K562 (cell line): ENCODE measurements around the gene KMT2C. TPM values are rescaled to one million over a fixed set of nuclear protein-coding genes. Genes with fewer than 3 reads are reported as not detected.
A peak's percentile ranks its signal among the peaks of the same experiment; 100 is the strongest.

Source experiments
- ARHGAP35 ChIP-seq: fragments of 450-650 bp; IDR thresholded peaks from 2 replicates; pipeline ENCODE4 v1.6.1; 2018; ENCODE audit not compliant: partially characterized antibody
- CBX8 ChIP-seq: fragments of 200-600 bp; sonication (generic); IDR thresholded peaks from 2 replicates; pipeline ENCODE4 v1.6.1; 2012; ENCODE audit warnings: borderline replicate concordance, mixed run types, low read depth, mild to moderate bottlenecking, moderate library complexity, mixed read lengths, low read length, control low read depth, inconsistent platforms; ENCODE audit not compliant: poor library complexity, severe bottlenecking; ENCODE audit errors: extremely low read depth
- CREM ChIP-seq: IDR thresholded peaks from 2 replicates; pipeline ENCODE4 v1.6.1; 2014; ENCODE audit warnings: antibody characterized with exemption, low read depth
- ETV5 ChIP-seq: sonication (generic); formaldehyde crosslinking; IDR thresholded peaks from 2 replicates; pipeline ENCODE4 v1.4.0; 2020; ENCODE audit warnings: low read depth, mild to moderate bottlenecking, missing genetic modification reagents
- HDAC3 ChIP-seq: fragments of 450-650 bp; IDR thresholded peaks from 2 replicates; pipeline ENCODE4 v1.6.1; 2018; ENCODE audit warnings: borderline replicate concordance, mild to moderate bottlenecking, moderate library complexity; ENCODE audit not compliant: partially characterized antibody
- IFI16 ChIP-seq: fragments of 250-450 bp; sonication (Bioruptor Pico); IDR thresholded peaks from 2 replicates; pipeline ENCODE4 v2.1.2; 2022; ENCODE audit warnings: mild to moderate bottlenecking, inconsistent platforms
- JUNB ChIP-seq: fragments of 450-650 bp; formaldehyde crosslinking; conservative IDR thresholded peaks from 2 replicates; pipeline ENCODE4 v1.4.0; 2020; ENCODE audit warnings: mild to moderate bottlenecking
- KAT8 ChIP-seq: fragments of 450-650 bp; IDR thresholded peaks from 2 replicates; pipeline ENCODE4 v1.6.1; 2016; ENCODE audit warnings: low read depth, mild to moderate bottlenecking
- KLF6 ChIP-seq: fragments of 250-450 bp; sonication (Bioruptor Pico); IDR thresholded peaks from 2 replicates; pipeline ENCODE4 v1.4.0; 2020; ENCODE audit warnings: mild to moderate bottlenecking, moderate library complexity, borderline replicate concordance
- PTRF ChIP-seq: fragments of 450-650 bp; IDR thresholded peaks from 2 replicates; pipeline ENCODE4 v1.6.1; 2016; ENCODE audit warnings: mild to moderate bottlenecking, missing genetic modification characterization, missing compliant biosample characterization
- SMAD4 ChIP-seq: fragments of 250-450 bp; sonication (Bioruptor Pico); conservative IDR thresholded peaks from 2 replicates; pipeline ENCODE4 v1.8.0; 2021; ENCODE audit warnings: inconsistent platforms, mild to moderate bottlenecking, moderate library complexity
- SNIP1 ChIP-seq: fragments of 450-650 bp; IDR thresholded peaks from 2 replicates; pipeline ENCODE4 v1.7.1; 2017; ENCODE audit warnings: low read depth, mild to moderate bottlenecking
- SREBF1 ChIP-seq: fragments of 150-350 bp; IDR thresholded peaks from 2 replicates; pipeline ENCODE4 v1.6.1; 2014; ENCODE audit warnings: antibody characterized with exemption, low read depth, low read length, borderline replicate concordance
- STAT5B ChIP-seq: fragments of 250-450 bp; sonication (Bioruptor Pico); IDR thresholded peaks from 2 replicates; pipeline ENCODE4 v1.8.0; 2021; ENCODE audit warnings: mild to moderate bottlenecking, inconsistent platforms
- TGIF2 ChIP-seq: sonication (generic); formaldehyde crosslinking; IDR thresholded peaks from 2 replicates; pipeline ENCODE4 v1.8.1; 2022; ENCODE audit warnings: mild to moderate bottlenecking, missing genetic modification reagents, moderate library complexity
- polyA plus RNA-seq, 8 experiments: library from polyadenylated mRNA; depleted of rRNA in 4 of 8; stranded (reverse) in 5 of 8; unstranded in 3 of 8; fragments of >200 nt; fragmentation: Nextera tagmentation in 2 of 8; fragmentation: Illumina TruSeq in 1 of 8; extraction: Ambion mirVana in 2 of 8; extraction: Trizol in 1 of 8; gene quantifications; 2 replicates each; pipeline versions ENCODE4 v1.2.1 to v1.2.3, GENCODE V29; 2011 to 2014; ENCODE audit warnings: inconsistent platforms in 1 of 8, missing spikeins in 1 of 8
- total RNA-seq, 7 experiments: library from RNA; depleted of rRNA in 6 of 7; stranded (reverse); fragments of >200 nt in 6 of 7; fragmentation: Illumina TruSeq in 2 of 7; extraction: Trizol in 2 of 7; gene quantifications; 2 replicates each; pipeline versions ENCODE4 v1.2.1 to v1.2.3, GENCODE V29; 2011 to 2021; ENCODE audit warnings: low replicate concordance in 1 of 7
- TF ChIP-seq, protein P1 (sequence below): fragments of 200-800 bp; sonication (Bioruptor generic); IDR thresholded peaks from 2 replicates; pipeline ENCODE4 v1.6.1; 2016; ENCODE audit warnings: missing genetic modification characterization, missing compliant biosample characterization
- TF ChIP-seq, protein P2 (sequence below): sonication (generic); formaldehyde crosslinking; IDR thresholded peaks from 2 replicates; pipeline ENCODE4 v1.9.0; 2022; ENCODE audit warnings: mild to moderate bottlenecking, missing genetic modification reagents
- TF ChIP-seq, protein P3 (sequence below): fragments of 250-450 bp; sonication (Bioruptor Pico); IDR thresholded peaks from 2 replicates; pipeline ENCODE4 v1.8.0; 2022; ENCODE audit warnings: inconsistent platforms
- TF ChIP-seq, protein P4 (sequence below): fragments of 200-400 bp; formaldehyde crosslinking; IDR thresholded peaks from 2 replicates; pipeline ENCODE4 v1.6.1; 2017; ENCODE audit warnings: mild to moderate bottlenecking, low read depth, low read length, moderate library complexity

Gene KMT2C
- total and polyA plus RNA-seq, 9 of the 15 experiments (the other 6 are each of a cell fraction or from before 2014, with no cell fraction given) = 4.9 to 67.8 (median 27.1) TPM

DNA sequence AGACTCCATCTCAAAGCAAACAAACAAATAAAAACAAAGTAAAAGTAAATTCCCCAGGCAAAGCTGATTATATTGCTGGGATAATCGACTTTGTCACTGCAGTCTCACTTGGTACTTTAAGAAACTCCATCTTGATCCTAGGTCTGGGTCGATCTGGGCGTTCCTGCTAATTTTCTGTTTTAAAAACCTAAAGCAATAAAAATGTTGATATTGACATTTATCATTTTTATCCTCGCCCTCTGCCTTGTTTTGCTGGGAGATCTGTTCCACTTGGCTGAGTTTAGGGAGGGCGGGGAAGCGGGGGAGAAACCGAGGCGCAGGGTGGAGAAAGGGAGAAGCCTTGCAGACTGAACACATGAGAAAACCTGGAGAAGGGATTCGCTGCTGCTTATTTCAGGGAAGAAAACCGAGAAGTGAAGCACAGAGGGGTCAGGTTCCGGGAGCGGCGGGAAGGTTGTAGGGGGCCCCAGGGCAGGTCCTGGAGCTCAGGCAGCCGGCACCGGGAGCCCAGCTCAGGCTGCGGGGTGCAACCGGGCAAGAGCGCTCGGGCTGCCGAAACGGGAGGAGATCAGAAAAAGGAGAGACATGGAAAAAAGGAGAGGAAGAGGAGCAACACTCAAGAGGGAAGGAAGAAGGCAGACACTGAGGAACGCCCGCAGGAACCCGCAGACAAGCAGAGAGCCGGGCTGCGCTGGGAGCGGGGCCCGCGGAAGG, 27.3 kb upstream of the KMT2C start (continued):
- TF ChIP-seq, protein P1, sequence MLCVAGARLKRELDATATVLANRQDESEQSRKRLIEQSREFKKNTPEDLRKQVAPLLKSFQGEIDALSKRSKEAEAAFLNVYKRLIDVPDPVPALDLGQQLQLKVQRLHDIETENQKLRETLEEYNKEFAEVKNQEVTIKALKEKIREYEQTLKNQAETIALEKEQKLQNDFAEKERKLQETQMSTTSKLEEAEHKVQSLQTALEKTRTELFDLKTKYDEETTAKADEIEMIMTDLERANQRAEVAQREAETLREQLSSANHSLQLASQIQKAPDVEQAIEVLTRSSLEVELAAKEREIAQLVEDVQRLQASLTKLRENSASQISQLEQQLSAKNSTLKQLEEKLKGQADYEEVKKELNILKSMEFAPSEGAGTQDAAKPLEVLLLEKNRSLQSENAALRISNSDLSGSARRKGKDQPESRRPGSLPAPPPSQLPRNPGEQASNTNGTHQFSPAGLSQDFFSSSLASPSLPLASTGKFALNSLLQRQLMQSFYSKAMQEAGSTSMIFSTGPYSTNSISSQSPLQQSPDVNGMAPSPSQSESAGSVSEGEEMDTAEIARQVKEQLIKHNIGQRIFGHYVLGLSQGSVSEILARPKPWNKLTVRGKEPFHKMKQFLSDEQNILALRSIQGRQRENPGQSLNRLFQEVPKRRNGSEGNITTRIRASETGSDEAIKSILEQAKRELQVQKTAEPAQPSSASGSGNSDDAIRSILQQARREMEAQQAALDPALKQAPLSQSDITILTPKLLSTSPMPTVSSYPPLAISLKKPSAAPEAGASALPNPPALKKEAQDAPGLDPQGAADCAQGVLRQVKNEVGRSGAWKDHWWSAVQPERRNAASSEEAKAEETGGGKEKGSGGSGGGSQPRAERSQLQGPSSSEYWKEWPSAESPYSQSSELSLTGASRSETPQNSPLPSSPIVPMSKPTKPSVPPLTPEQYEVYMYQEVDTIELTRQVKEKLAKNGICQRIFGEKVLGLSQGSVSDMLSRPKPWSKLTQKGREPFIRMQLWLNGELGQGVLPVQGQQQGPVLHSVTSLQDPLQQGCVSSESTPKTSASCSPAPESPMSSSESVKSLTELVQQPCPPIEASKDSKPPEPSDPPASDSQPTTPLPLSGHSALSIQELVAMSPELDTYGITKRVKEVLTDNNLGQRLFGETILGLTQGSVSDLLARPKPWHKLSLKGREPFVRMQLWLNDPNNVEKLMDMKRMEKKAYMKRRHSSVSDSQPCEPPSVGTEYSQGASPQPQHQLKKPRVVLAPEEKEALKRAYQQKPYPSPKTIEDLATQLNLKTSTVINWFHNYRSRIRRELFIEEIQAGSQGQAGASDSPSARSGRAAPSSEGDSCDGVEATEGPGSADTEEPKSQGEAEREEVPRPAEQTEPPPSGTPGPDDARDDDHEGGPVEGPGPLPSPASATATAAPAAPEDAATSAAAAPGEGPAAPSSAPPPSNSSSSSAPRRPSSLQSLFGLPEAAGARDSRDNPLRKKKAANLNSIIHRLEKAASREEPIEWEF (CRISPR knock-in tag) = no peak
- TF ChIP-seq, protein P2, sequence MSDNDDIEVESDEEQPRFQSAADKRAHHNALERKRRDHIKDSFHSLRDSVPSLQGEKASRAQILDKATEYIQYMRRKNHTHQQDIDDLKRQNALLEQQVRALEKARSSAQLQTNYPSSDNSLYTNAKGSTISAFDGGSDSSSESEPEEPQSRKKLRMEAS (CRISPR knock-in tag) = no peak
- TF ChIP-seq CBX8 (no peak), ARHGAP35 (no peak), KLF6 (peak; percentile 63; the same call in 1 of the 2 replicates), PTRF (tag) (no peak), HDAC3 (no peak), SMAD4 (CRISPR knock-in tag) (peak; percentile 6), TGIF2 (no peak), ETV5 (CRISPR knock-in tag) (0 out of 2 replicates have a peak, but pooled peaks have one; percentile 48), IFI16 (CRISPR knock-in tag) (no peak), SREBF1 (no peak), CREM (no peak), STAT5B (CRISPR knock-in tag) (no peak), KAT8 (no peak), JUNB (CRISPR knock-in tag) (0 out of 2 replicates have a peak, but pooled peaks have one; percentile 14), SNIP1 (no peak)
- TF ChIP-seq, protein P3, sequence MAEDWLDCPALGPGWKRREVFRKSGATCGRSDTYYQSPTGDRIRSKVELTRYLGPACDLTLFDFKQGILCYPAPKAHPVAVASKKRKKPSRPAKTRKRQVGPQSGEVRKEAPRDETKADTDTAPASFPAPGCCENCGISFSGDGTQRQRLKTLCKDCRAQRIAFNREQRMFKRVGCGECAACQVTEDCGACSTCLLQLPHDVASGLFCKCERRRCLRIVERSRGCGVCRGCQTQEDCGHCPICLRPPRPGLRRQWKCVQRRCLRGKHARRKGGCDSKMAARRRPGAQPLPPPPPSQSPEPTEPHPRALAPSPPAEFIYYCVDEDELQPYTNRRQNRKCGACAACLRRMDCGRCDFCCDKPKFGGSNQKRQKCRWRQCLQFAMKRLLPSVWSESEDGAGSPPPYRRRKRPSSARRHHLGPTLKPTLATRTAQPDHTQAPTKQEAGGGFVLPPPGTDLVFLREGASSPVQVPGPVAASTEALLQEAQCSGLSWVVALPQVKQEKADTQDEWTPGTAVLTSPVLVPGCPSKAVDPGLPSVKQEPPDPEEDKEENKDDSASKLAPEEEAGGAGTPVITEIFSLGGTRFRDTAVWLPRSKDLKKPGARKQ = no peak
- TF ChIP-seq, protein P4, sequence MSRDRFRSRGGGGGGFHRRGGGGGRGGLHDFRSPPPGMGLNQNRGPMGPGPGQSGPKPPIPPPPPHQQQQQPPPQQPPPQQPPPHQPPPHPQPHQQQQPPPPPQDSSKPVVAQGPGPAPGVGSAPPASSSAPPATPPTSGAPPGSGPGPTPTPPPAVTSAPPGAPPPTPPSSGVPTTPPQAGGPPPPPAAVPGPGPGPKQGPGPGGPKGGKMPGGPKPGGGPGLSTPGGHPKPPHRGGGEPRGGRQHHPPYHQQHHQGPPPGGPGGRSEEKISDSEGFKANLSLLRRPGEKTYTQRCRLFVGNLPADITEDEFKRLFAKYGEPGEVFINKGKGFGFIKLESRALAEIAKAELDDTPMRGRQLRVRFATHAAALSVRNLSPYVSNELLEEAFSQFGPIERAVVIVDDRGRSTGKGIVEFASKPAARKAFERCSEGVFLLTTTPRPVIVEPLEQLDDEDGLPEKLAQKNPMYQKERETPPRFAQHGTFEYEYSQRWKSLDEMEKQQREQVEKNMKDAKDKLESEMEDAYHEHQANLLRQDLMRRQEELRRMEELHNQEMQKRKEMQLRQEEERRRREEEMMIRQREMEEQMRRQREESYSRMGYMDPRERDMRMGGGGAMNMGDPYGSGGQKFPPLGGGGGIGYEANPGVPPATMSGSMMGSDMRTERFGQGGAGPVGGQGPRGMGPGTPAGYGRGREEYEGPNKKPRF = no peak
